ENCODE results near the gene TENT4B. TPM values are rescaled to one million over a fixed set of nuclear protein-coding genes. Genes with fewer than 3 reads are reported as not detected.

TENT4B gene
- total RNA-seq, 4 donors from 2014 or later, result 5.9 to 24.7 (median 12.7) TPM

DNA sequence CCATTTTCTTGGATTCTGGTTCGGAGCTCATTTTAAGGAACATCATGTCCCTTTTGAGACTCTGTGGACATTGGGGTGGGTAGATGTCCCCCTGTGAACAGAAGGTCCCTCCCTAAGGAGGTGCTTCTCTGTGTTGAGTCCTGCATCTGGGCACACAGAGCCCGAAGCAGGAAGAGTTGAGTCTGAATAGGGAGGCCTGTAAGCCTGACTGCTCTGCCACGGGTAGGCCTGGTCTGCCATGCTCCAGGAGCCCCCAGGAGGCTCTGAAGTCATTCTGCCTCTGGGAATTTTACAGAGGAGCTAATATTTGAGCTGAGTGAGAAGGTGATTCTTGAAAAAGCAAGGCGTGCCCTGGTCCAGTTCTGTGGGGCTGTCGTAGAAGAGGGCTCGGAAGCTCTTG is 50.6 kb downstream of the TENT4B start:
- peaks cover 18 to 25% of the 10 kb centered on the region in 2 donors for H3K4me1 ChIP-seq

DNA sequence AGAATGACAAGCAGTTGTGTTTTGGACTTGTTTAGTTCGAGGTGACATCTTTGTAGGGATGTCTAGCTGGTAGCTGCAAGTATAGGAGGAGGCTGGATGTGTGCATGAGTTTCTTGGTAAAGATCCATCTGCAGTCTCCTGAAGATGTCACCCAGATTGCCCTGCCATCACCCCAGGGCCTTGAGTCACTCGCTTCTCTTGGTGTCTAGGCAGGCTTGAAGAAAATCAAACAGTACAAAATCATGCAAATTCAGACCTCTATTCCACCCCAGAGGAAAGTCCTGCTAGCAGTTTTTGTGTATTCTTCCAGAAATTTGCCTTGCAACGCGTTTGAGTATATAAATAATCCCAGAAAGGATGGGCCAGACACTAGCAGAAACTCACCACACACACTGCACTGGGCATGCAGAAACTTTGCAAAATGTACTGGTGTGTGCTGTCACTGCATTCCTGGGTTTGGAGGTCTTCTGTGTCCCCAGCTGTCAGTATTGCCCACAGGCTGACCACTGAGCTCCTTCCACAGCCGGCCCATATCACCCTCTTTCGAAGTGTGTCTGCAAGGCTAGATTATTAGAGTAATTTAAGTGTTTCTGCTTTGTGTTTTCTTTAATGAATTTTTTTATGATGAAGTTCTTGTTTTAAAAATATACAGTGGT is 51.5 kb downstream of the TENT4B start:
- intact Hi-C loops (cut with DNase I; ENCODE audit: low total_unique reads), result loop anchor here (5.0 kb wide), 1 partner anchor 52 kb away; the partner anchor contains the start of gene TENT4B

More for the DNA sequence above, 50.6 kb downstream of the TENT4B start:
- no peaks in the 10 kb centered on the region for H3K36me3 ChIP-seq
- H3K27ac ChIP-seq, result peak overlapping the region; percentile 76 to 87
- no peaks in the 10 kb centered on the region for H3K9me3 ChIP-seq
- TF ChIP-seq, protein P1, sequence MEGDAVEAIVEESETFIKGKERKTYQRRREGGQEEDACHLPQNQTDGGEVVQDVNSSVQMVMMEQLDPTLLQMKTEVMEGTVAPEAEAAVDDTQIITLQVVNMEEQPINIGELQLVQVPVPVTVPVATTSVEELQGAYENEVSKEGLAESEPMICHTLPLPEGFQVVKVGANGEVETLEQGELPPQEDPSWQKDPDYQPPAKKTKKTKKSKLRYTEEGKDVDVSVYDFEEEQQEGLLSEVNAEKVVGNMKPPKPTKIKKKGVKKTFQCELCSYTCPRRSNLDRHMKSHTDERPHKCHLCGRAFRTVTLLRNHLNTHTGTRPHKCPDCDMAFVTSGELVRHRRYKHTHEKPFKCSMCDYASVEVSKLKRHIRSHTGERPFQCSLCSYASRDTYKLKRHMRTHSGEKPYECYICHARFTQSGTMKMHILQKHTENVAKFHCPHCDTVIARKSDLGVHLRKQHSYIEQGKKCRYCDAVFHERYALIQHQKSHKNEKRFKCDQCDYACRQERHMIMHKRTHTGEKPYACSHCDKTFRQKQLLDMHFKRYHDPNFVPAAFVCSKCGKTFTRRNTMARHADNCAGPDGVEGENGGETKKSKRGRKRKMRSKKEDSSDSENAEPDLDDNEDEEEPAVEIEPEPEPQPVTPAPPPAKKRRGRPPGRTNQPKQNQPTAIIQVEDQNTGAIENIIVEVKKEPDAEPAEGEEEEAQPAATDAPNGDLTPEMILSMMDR (IDR thresholded peaks at IDR 0.05), result no peak
- no peak for TF ChIP-seq POLR2A (IDR thresholded peaks at IDR 0.05)
- no peak overlapping the region for H3K4me3 ChIP-seq
- intact Hi-C loops (cut with DNase I; ENCODE audit: low total_unique reads), result no loop called here
- DNase-seq, result no peak
- no peaks in the 10 kb centered on the region for H3K27me3 ChIP-seq

DNA sequence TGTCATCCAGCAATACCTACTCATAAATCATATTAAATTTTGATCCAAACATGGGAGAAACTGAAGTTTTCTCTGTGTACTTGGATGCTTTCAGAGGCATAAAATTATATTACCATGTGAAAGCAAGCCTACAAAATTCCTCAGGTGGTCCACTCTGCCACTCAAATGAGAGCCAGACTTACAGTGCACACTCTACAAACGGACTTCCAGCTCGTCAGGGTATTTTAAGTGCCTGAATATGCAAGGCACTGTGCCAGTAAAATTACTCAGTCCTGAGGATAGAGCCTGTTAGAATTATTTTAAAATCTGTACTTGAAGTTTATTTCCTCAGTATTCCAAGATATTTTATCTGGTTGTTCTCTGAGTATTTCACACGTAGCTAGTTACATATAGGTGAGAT is 54.5 kb downstream of the TENT4B start:
- TF ChIP-seq POLR2A (IDR thresholded peaks at IDR 0.05), result no peak
- H3K9me3 ChIP-seq, result no peaks in the 10 kb centered on the region
- peak overlapping the region; percentile 2 to 36 for H3K27ac ChIP-seq
- H3K36me3 ChIP-seq, result no peaks in the 10 kb centered on the region
- no peaks in the 10 kb centered on the region for H3K27me3 ChIP-seq
- intact Hi-C loops (cut with DNase I; ENCODE audit: low total_unique reads), result loop anchor here (5.0 kb wide), 1 partner anchor 55 kb away; the partner anchor contains the start of gene TENT4B
- H3K4me1 ChIP-seq, result peaks cover 22 to 26% of the 10 kb centered on the region in 2 donors
- H3K4me3 ChIP-seq, result no peak overlapping the region
- no peak for DNase-seq

More for the DNA sequence above, 51.5 kb downstream of the TENT4B start:
- TF ChIP-seq, protein P1 (IDR thresholded peaks at IDR 0.05), result no peak
- TF ChIP-seq POLR2A (IDR thresholded peaks at IDR 0.05), result no peak
- H3K36me3 ChIP-seq, result no peaks in the 10 kb centered on the region
- no peak for DNase-seq
- H3K27ac ChIP-seq, result peak overlapping the region; percentile 76 to 87
- no peak overlapping the region for H3K4me3 ChIP-seq
- no peaks in the 10 kb centered on the region for H3K27me3 ChIP-seq
- H3K9me3 ChIP-seq, result no peaks in the 10 kb centered on the region
- peaks cover 19 to 27% of the 10 kb centered on the region in 2 donors for H3K4me1 ChIP-seq

DNA sequence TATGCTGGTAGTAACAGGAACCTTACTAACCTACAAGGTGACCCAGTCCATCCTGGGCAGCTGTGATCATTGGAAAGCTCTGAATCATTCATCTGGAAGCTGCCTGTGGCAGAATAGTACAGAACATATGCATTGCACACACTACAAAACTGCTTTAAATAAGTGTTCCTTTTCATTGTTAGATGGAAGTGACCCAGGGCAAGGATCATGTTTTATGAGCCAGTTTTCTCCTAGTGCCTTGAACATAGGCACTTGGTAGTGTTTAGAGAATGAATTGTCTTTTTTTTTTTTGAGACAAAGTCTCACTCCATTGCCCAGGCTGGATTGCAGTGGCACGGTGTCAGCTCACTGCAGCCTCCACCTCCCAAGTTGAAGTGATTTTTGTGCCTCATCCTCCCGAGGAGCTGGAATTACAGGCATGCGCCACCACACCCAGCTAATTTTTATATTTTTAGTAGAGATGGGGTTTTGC is 55.4 kb downstream of the TENT4B start:
- Histone ChIP-seq H3K36me3 (no peaks in the 10 kb centered on the region), H3K9me3 (no peaks in the 10 kb centered on the region), H3K27ac (peak overlapping the region in 1 of 2 donors; percentile 36), H3K27me3 (no peaks in the 10 kb centered on the region), H3K4me3 (no peak overlapping the region), H3K4me1 (peaks cover 18 to 21% of the 10 kb centered on the region in 2 donors)
- intact Hi-C loops (cut with DNase I; ENCODE audit: low total_unique reads), result loop anchor here (5.0 kb wide), 1 partner anchor 56 kb away; the partner anchor contains the start of gene TENT4B
- DNase-seq, result no peak
- no peak for TF ChIP-seq POLR2A (IDR thresholded peaks at IDR 0.05)
- TF ChIP-seq, protein P1 (IDR thresholded peaks at IDR 0.05), result no peak

DNA sequence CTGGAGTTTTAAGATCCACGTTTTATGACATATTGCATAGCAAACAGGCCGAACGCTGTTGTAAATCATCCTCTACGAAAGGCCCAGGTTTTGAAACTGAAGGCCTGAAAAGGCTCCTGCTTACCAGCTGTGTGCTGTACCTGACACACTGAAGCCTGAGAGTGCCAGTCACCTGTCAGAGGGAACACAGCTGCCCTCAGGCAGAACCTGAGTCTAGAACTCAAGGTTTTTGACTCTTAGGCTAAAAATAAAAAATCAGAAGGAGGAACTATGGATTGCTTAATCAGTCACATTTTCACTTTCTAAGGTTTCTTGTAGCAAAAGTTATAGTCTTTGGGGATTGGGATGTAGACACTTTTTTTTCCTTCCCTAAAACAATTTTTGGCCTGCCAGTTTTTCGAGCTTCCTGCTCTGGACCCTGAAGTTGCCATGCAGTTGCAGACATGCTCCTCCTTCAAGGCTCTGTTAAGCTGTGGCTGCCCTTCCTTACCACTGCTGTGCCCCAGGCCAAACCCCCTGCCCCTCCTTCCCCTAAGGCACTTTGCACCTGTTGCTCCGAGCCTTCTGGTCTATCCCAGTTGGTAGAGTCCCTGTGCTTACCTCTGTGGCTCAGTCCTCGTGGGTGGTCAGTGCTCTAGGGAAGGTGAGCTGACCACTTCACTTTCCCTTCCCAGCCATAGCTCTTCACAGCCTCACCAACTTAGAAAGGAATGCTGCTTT is 56.6 kb downstream of the TENT4B start:
- peak overlapping the region; percentile 36 to 38 for H3K27ac ChIP-seq
- no peak overlapping the region for H3K4me3 ChIP-seq
- H3K36me3 ChIP-seq, result no peaks in the 10 kb centered on the region
- no peak for DNase-seq
- peaks cover 8 to 9% of the 10 kb centered on the region in 2 donors for H3K4me1 ChIP-seq
- intact Hi-C loops (cut with DNase I; ENCODE audit: low total_unique reads), result loop anchor here (5.0 kb wide), 1 partner anchor 57 kb away; the partner anchor contains the start of gene TENT4B
- no peaks in the 10 kb centered on the region for H3K27me3 ChIP-seq
- no peaks in the 10 kb centered on the region for H3K9me3 ChIP-seq
- no peak for TF ChIP-seq POLR2A (IDR thresholded peaks at IDR 0.05)
- TF ChIP-seq, protein P1 (IDR thresholded peaks at IDR 0.05), result no peak
